A673 (cell line): Measurements from ENCODE around the gene EIF2B5.

Experiments used
- CTCF ChIP-seq: fragments of 300-800, 200-600 bp; sonication (generic); conservative IDR thresholded peaks from 2 replicates; pipeline ENCODE4 v1.5.1; 2017; ENCODE audit warnings: low read depth, mild to moderate bottlenecking, antibody characterized with exemption, low read length, moderate library complexity, mixed read lengths
- EZH2 ChIP-seq: fragments of 200-600 bp; sonication (generic); IDR thresholded peaks from 2 replicates; pipeline ENCODE4 v1.6.1; 2017; ENCODE audit warnings: borderline replicate concordance, low read depth, mild to moderate bottlenecking, mixed read lengths, antibody characterized with exemption, low read length; ENCODE audit not compliant: poor library complexity, severe bottlenecking

- TF ChIP-seq CTCF (no peak), EZH2 (no peak)
Measured at GRCh38 chr3:184189421-184189820, 54.3 kb downstream of the EIF2B5 start.
